Fibroblast of skin of right biceps (primary cell): ENCODE measurements around the gene MYH14.
"Not testable (repeated sequence)": the region's sequence is repeated elsewhere in the genome, so short reads cannot be mapped to it uniquely, and the experiment has no call there.

Source experiments
- DNase-seq: peaks from one replicate; pipeline ENCODE4 v3.0.0-alpha.2; 2013

MYH14 gene

DNA sequence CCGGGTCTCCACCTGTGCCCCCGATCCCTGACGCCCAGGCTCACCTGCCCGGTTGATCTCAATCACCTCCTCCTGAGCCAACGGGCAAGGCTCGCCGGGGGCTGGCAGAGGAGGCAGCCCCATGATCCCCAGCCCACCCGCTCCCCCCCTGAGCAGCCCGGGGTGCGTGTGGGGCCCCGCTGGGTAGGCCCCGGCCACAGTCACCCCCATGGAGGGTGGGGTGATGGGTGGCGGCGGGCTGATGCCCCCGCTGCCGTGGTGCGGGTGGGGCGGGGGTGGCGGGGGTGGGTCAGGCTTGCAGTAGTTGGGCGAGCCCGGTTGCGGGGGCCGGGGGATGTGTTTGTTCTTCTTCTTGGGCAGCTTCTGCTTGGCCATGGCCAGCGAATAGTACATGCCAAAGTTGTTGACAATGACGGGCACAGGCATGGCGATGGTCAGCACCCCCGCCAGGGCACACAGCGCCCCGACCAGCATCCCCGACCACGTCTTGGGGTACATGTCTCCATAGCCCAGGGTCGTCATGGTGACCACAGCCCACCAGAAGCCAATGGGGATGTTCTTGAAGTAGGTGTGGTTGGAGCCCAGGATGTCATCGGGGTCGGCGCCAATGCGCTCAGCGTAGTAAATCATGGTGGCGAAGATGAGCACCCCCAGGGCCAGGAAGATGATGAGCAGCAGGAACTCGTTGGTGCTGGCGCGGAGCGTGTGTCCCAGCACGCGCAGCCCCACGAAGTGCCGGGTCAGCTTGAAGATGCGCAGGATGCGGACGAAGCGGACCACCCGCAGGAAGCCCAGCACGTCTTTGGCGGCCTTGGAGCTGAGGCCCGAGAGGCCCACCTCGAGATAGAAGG is 119.7 kb downstream of the MYH14 start:
- DNase-seq: no peak

DNA sequence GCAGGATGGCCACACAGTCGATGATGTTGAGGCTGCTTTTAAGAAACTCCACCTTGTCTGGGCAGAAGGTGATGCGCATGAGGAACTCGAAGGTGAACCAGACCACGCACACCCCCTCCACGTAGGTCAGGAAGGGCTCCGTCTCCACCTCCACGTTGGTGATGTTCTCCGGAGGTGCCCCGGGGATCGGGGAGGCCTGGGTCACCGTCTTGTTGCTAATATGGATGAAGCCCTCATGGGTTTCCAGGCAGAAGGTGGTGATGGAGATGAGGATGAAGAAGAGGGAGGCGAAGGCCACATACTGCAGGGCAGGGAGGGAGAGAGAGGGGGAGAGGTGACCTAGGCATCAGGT is 120.3 kb downstream of the MYH14 start:
- DNase-seq: no peak

DNA sequence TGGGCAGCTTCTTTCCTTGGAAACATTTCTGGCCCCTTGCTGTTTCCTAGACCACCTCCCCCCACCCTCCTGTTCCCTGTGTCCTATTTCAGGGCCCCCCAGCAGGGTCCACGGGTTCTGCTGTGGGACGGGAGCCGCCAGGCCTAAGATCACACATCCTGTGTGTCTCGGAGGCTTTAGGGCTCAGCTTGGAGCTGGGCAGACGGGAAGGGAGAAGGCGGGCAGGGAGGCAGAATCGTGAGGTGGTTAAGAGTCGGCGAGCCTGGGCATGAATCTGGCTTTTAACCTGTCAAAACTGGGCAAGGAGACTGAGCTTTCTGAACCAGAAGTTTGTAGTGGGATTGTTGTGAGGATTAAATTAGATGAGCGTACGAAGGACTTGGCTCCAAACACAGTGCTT is 120.9 kb downstream of the MYH14 start:
- DNase-seq: no peak

- DNase-seq: peak; percentile 38
Measured at GRCh38 chr19:50325310-50326100, 122.1 kb downstream of the MYH14 start.

DNA sequence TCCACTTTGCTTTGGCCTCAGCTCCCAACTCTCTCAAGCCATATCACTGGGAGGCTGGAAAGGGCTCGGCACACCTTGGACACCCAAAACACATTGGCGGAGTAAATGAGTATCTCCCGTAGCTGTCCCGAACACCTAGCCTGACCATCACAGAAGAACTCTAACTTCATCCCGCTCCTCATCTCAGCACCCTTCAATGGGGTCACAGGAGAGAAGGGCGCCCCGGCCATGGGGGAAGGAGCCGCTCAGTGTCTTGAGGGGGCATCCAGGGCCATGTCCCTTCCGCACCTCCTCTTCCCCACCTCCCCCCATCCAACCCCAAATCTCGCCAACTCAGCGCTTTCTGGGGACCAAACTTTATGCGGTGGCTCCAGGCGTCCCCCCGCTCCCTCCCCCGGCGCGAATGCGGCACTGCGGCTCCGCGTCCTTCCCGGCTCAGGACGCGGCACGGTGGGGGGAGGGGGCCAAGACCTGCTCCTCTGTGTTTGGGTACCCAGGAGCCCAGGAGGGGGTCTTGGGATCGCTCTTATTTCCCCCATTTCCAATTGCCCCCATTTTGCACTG is 122.8 kb downstream of the MYH14 start:
- DNase-seq: no peak

DNA sequence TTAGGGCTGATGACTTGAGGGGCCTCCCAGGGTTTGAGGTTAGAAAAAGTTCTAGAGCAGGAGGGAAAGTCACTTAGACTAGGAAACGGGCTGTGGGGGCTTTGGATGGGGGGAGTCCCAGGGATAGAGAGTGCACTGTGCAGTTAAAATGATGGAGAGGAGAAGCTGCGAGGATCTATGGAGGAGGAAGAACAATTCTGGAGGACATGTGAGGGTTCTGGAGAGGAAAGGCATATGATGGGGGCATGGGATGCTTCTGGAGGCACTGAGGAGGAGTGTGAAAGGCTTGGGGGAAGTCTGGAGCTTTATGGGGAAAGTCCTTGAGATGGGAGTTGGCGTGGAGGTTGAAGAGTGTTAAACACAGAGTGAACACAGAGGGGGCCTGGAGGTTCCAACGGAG is 123.6 kb downstream of the MYH14 start:
- DNase-seq: no peak

GRCh38 chr19:50327461-50328223 is 124.2 kb downstream of the MYH14 start:
- DNase-seq: no peak

DNA sequence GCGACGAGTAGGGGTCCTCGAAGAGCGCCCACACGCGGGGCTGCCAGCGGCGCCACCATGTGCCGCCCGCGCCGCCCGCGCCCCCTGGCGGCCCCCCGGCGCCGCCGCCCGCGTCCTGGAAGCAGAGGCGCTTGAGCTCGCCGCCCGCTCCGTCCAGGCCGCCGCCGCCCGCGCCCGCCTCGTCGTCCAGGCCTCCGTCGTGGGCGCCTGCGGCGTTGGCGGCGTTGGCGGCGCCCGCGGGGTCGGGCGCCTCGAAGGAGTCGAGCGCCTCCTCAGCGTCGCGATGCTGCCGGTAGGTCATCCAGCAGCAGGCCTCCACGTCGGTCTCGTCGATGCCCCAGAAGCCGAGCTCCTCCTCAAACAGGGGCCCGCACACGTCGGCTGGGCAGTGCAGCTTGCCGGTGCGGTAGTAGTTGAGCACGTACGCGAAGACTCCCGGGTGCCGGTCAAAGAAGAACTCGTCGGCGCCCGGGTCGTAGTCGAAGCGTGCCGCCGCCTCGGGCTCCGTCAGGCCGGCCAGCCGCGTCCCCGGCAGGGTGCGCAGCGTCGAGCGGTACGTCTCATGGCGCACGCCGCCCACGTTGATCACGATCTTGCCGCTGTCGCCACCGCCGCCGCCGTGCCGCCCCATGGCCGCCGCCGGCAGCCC is 124.9 kb downstream of the MYH14 start:
- peak; percentile 7 for DNase-seq

GRCh38 chr19:50328873-50329145 is 125.4 kb downstream of the MYH14 start:
- no peak for DNase-seq

- peak; percentile 94 for DNase-seq
Measured at GRCh38 chr19:50329146-50329925, 125.9 kb downstream of the MYH14 start, which contains the start of gene KCNC3. TSS of gene KCNC3 (minus strand) at chr19:50329377. CDS start at chr19:50329082, 295 bp downstream.

- DNase-seq: not testable (repeated sequence)
Measured at GRCh38 chr19:50329926-50330294, 126.5 kb downstream of the MYH14 start.

GRCh38 chr19:50330365-50331078 is 127.1 kb downstream of the MYH14 start:
- peak; percentile 35 for DNase-seq

GRCh38 chr19:50331221-50331993 is 128.0 kb downstream of the MYH14 start:
- no peak for DNase-seq

- DNase-seq: no peak
Measured at GRCh38 chr19:50331994-50332243, 128.5 kb downstream of the MYH14 start.

- no peak for DNase-seq
Measured at GRCh38 chr19:50332244-50333038, 129.0 kb downstream of the MYH14 start.

GRCh38 chr19:50333235-50333736 is 129.9 kb downstream of the MYH14 start:
- peak; percentile 79 for DNase-seq

GRCh38 chr19:50333737-50334617 is 130.6 kb downstream of the MYH14 start:
- peak; percentile 61 for DNase-seq

DNA sequence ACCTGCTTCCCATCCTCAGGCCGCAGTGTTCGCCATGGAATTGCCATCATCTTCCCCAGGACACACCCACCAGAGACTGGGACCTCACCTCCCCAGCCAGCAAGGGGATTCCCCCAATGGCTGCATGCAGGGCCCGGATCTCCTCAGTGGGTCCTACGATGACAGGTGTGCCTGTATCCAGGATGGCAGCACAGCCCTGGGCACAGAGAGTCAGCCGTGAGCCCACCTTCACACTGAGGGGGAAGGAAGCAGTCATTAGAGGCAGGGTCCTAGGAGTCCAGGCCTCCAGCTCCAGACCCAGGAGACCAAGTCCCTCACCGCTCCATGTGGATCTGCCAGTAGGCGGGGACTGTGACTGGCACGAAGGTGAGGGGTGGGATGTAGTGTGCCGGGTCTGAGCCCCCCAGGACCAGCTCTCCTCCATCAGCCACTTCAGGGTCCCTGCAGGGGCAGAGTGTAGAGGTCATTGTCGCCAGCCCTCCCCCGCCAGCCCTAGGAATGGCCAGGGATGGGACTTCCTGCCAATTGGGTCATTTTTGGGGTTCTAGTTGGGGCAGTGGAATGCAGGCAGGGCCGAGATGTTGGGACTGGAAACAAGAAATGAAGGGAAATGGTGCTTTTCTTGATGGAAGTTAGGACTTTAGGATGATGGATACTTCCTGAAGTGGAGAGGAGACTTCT is 131.5 kb downstream of the MYH14 start:
- DNase-seq: no peak
